Measurements from ENCODE around the gene DRC7.
"Not testable (repeated sequence)": the region's sequence is repeated elsewhere in the genome, so short reads cannot be mapped to it uniquely, and the experiment has no call there.

DRC7 gene

DNA sequence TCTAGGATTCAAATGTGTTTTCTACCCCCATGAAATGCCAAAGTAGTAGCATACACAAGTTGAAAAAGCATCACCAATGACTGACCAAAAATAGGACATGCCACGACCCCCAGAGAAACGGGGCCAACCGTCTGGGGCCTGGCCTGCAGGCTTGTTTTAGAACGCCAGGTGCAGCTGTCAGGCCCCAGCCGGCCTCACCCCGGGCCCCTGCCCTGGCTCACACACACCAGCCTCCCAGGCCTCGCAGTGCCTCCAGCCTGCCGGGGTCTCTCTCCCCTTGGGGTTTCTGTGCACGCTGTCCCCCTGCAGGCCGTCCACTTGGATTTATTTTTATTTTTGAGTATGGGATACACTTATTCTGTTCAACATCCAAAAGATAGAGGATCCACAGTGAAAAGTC, 48.9 kb downstream of the DRC7 start:
- no peak for DNase-seq (ENCODE audit: extremely low read depth, insufficient read length)
- TF ChIP-seq, protein P1, sequence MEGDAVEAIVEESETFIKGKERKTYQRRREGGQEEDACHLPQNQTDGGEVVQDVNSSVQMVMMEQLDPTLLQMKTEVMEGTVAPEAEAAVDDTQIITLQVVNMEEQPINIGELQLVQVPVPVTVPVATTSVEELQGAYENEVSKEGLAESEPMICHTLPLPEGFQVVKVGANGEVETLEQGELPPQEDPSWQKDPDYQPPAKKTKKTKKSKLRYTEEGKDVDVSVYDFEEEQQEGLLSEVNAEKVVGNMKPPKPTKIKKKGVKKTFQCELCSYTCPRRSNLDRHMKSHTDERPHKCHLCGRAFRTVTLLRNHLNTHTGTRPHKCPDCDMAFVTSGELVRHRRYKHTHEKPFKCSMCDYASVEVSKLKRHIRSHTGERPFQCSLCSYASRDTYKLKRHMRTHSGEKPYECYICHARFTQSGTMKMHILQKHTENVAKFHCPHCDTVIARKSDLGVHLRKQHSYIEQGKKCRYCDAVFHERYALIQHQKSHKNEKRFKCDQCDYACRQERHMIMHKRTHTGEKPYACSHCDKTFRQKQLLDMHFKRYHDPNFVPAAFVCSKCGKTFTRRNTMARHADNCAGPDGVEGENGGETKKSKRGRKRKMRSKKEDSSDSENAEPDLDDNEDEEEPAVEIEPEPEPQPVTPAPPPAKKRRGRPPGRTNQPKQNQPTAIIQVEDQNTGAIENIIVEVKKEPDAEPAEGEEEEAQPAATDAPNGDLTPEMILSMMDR (IDR thresholded peaks at IDR 0.05; ENCODE audit: insufficient read depth, low read length, poor library complexity, severe bottlenecking), result no peak
- Histone ChIP-seq H3K27me3 (replicated peaks; ENCODE audit: control insufficient read depth, insufficient read depth, low read length) (no peaks in the 10 kb centered on the region), H3K36me3 (ENCODE audit: control insufficient read depth, insufficient read depth, low read length) (peaks cover 3% of the 10 kb centered on the region), H3K4me3 (replicated peaks; ENCODE audit: low read depth, low read length) (no peak overlapping the region)

DNA sequence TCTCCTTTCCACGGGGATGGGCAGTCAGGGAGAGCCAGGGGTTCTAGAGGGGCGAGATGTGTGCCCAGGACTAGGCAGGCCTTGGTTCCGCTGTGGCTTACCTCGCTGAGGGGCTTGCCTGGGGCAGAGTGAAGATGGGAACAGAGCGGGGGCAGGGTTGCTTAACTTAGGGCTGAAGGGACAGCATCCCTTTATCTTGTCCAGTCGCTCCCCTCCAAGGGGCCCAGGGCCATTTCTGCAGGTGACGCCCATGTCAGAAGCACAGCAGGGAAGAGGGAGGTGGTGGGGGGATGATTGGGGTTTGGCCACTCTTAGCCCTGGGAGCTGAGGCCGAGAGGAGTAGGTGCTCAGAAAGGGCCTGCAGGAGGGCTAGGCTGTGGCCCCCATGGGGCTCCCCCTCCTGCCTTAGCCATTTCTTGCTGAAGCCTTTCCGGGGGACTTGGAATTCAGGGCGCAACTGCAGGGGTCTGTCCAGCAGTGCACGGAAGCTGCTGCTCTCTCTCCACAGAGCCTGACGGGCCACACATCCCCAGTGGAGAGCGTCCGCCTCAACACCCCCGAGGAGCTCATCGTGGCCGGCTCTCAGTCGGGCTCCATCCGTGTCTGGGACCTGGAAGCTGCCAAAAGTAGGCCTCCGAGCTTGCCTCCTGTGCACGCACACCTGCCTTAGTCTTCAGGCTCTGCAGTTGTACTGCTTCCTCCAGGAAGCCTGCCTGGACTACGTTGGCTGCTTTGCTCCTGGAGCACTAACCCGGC, 49.5 kb downstream of the DRC7 start:
- H3K4me3 ChIP-seq (replicated peaks; ENCODE audit: low read depth, low read length), result no peak overlapping the region
- no peaks in the 10 kb centered on the region for H3K27me3 ChIP-seq (replicated peaks; ENCODE audit: control insufficient read depth, insufficient read depth, low read length)
- no peak for DNase-seq (ENCODE audit: extremely low read depth, insufficient read length)
- H3K36me3 ChIP-seq (ENCODE audit: control insufficient read depth, insufficient read depth, low read length), result peaks cover 2% of the 10 kb centered on the region
- TF ChIP-seq, protein P1 (IDR thresholded peaks at IDR 0.05; ENCODE audit: insufficient read depth, low read length, poor library complexity, severe bottlenecking), result no peak

DNA sequence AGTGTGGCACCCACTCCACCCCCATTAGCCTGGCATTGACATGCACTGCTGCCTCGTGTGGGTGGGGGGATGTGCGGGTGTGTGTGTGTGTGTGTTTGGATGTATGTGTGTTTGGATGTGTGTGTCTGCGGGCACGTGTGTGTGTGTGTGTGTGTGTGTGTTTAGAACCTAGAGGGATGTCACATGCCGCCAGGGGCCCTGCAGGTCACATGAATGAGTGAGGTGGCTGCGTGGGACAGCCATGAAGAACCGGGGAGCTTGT, 50.0 kb downstream of the DRC7 start:
- Histone ChIP-seq H3K36me3 (ENCODE audit: control insufficient read depth, insufficient read depth, low read length) (peaks cover 2% of the 10 kb centered on the region), H3K4me3 (replicated peaks; ENCODE audit: low read depth, low read length) (no peak overlapping the region), H3K27me3 (replicated peaks; ENCODE audit: control insufficient read depth, insufficient read depth, low read length) (no peaks in the 10 kb centered on the region)
- TF ChIP-seq, protein P1 (IDR thresholded peaks at IDR 0.05; ENCODE audit: insufficient read depth, low read length, poor library complexity, severe bottlenecking), result no peak
- DNase-seq (ENCODE audit: extremely low read depth, insufficient read length), result no peak

DNA sequence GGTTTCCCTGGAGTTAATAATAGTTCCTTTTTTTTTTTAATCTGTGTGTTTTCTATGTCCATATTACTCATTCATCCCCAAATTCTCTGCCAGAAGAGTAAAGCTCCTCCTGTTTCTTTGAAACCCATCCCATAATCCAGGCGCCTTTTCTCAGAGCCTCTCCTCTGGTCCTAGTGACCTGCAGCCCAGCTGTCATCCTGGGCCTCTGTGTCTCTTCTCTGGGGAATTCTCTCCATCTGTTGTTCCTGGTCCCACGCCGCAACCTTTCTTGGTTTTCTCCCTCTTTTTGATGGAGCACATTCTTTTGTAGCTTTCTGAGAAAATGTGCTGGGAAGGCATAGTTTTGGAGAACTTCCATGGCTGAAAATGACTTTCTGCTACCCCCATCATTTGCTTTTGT, 51.2 kb downstream of the DRC7 start:
- DNase-seq (ENCODE audit: extremely low read depth, insufficient read length), result no peak
- Histone ChIP-seq H3K4me3 (replicated peaks; ENCODE audit: low read depth, low read length) (no peak overlapping the region), H3K27me3 (replicated peaks; ENCODE audit: control insufficient read depth, insufficient read depth, low read length) (no peaks in the 10 kb centered on the region), H3K36me3 (ENCODE audit: control insufficient read depth, insufficient read depth, low read length) (peaks cover 2% of the 10 kb centered on the region)
- TF ChIP-seq, protein P1 (IDR thresholded peaks at IDR 0.05; ENCODE audit: insufficient read depth, low read length, poor library complexity, severe bottlenecking), result no peak

DNA sequence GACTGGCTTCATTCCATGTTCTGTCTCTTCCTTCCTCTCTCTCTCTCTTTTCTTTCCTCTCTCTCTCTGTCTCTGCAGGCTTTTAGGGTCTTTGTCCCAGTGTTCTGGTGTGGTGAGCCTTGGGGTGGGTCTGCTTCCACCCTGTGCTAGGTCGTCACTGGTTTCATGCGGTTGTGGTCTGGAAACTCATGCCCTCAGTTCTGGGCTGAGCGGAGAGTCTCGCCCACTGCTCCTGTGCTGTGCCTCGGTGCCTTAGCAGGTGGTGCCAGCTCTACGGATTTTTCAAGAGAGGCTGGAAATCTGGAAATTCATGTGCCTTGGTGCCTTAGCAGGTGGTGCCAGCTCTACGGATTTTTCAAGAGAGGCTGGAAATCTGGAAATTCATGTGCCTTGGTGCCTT, 51.7 kb downstream of the DRC7 start:
- H3K36me3 ChIP-seq (ENCODE audit: control insufficient read depth, insufficient read depth, low read length); H3K27me3 ChIP-seq (replicated peaks; ENCODE audit: control insufficient read depth, insufficient read depth, low read length); H3K4me3 ChIP-seq (replicated peaks; ENCODE audit: low read depth, low read length); DNase-seq (ENCODE audit: extremely low read depth, insufficient read length): not testable (repeated sequence)

DNA sequence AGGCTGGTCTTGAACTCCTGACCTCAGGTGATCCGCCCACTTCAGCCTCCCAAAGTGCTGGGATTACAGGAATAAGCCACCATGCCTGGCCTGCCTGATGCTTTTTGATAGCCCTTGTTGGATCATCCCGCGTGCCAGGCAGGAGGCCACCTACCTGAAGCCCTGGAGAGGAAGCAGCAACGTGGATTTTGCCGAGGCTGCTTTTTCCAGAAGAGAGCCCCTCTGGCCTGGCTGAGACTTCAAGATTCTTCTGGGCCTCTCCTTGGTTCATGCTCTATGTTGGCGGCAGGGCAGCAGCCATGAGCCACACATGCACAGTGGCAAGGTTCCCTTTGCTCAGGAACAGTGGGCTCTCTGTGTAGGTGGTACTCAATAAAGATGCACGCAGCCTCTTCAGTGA, 52.5 kb downstream of the DRC7 start:
- no peak for DNase-seq (ENCODE audit: extremely low read depth, insufficient read length)
- H3K36me3 ChIP-seq (ENCODE audit: control insufficient read depth, insufficient read depth, low read length), result peaks cover 2% of the 10 kb centered on the region
- no peak overlapping the region for H3K4me3 ChIP-seq (replicated peaks; ENCODE audit: low read depth, low read length)
- TF ChIP-seq, protein P1 (IDR thresholded peaks at IDR 0.05; ENCODE audit: insufficient read depth, low read length, poor library complexity, severe bottlenecking), result no peak
- no peaks in the 10 kb centered on the region for H3K27me3 ChIP-seq (replicated peaks; ENCODE audit: control insufficient read depth, insufficient read depth, low read length)
